GM06990 (cell line): ENCODE data around the gene CLDN4.

Source experiments
- DNase-seq: peaks from one replicate; pipeline ENCODE4 v3.0.0-alpha.2; 2011; ENCODE audit not compliant: insufficient read length; ENCODE audit errors: extremely low read depth
- H3K27me3 ChIP-seq: replicated peaks from 2 replicates; pipeline ENCODE4 v1.6.0; 2011; ENCODE audit warnings: low read length; ENCODE audit not compliant: control insufficient read depth, insufficient read depth
- H3K36me3 ChIP-seq: 2 replicates; pipeline ENCODE4 v1.5.1; 2011; ENCODE audit warnings: low read length; ENCODE audit not compliant: control insufficient read depth, insufficient read depth
- H3K4me3 ChIP-seq: replicated peaks from 2 replicates; pipeline ENCODE4 v1.5.1; 2011; ENCODE audit warnings: low read depth, mild to moderate bottlenecking, control low read depth, low read length
- CTCF ChIP-seq: IDR thresholded peaks from 2 replicates; pipeline ENCODE4 v1.5.1; 2011; ENCODE audit warnings: low read length, control low read depth, mild to moderate bottlenecking, inconsistent platforms; ENCODE audit not compliant: insufficient read depth, poor library complexity, severe bottlenecking

CLDN4 gene

DNA sequence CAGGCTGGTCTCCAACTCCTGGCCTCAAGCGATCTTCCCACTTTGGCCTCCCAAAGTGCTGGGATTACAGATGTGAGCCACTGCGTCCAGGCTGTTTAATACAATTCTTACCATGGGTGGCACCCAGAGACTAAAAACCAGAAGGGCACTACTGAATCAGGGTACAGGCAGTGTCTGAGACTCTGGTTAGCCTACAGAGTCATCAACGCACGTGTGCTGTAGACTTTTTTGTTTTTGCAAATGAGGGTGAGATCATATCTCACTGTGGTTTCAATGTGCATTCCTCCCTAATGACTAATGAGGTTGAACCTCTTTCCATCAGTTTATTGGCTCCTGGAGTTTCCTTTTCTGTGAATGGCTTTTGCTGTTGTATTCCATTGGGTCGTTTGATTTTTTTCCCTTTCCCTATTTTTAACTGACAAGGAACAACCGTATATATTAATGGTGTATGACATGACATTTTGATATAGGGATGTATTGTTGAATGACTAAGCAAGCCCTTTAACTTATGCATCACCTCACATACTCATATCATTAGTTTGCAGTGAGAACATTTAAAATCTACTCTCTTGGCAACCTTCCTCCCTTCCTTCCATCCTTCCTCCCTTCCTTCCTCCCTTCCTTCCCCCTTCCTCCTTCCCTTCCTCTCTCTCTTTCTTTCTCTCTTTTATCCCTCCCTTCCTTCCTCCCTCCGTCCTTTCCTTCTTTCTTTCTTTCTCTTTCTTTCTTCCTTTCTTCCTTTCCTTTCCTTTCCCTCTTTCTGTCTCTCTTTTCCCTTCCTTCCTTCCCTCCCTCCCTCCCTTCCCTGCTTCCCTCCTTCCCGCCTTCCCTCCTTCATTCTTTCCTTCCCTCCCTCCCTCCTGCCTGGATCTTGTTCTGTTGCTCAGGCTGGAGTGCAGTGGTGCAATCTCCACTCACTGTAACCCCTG, 20.9 kb downstream of the CLDN4 start:
- DNase-seq, result no peak
- H3K4me3 ChIP-seq, result no peak overlapping the region
- TF ChIP-seq CTCF, result no peak
- H3K27me3 ChIP-seq, result no peaks in the 10 kb centered on the region
- no peaks in the 10 kb centered on the region for H3K36me3 ChIP-seq

GRCh38 chr7:73852500-73852899, 21.7 kb downstream of the CLDN4 start:
- TF ChIP-seq CTCF, result no peak
- Histone ChIP-seq H3K36me3 (no peaks in the 10 kb centered on the region), H3K4me3 (no peak overlapping the region), H3K27me3 (no peaks in the 10 kb centered on the region; the same call in 1 of the 2 replicates)
- DNase-seq, result no peak

DNA sequence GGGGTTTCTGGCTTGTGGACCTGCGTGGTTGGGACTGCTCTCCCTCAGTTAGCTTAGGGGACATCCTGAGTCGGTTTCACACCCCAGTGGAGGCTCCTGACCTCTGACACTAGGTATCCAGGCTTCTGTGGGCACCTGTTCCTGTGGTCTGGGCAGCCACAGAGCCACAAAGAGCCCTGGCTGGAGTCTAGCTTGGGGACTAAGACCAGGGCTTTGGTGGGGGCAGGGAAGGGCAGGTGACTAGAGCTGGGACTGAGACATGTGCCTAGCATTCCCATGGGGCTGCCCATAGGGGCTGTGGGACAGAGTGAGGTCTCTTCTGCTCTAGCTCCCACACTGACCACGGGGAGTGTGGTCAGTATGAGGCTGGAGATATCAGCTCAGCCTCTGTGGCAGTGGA, 26.1 kb downstream of the CLDN4 start:
- Histone ChIP-seq H3K36me3 (no peaks in the 10 kb centered on the region), H3K27me3 (no peaks in the 10 kb centered on the region; the same call in 1 of the 2 replicates), H3K4me3 (no peak overlapping the region)
- no peak for TF ChIP-seq CTCF
- no peak for DNase-seq

GRCh38 chr7:73858807-73859206, 28.0 kb downstream of the CLDN4 start:
- no peak for DNase-seq
- H3K4me3 ChIP-seq, result no peak overlapping the region
- no peaks in the 10 kb centered on the region; the same call in 1 of the 2 replicates for H3K27me3 ChIP-seq
- H3K36me3 ChIP-seq, result no peaks in the 10 kb centered on the region
- no peak for TF ChIP-seq CTCF

DNA sequence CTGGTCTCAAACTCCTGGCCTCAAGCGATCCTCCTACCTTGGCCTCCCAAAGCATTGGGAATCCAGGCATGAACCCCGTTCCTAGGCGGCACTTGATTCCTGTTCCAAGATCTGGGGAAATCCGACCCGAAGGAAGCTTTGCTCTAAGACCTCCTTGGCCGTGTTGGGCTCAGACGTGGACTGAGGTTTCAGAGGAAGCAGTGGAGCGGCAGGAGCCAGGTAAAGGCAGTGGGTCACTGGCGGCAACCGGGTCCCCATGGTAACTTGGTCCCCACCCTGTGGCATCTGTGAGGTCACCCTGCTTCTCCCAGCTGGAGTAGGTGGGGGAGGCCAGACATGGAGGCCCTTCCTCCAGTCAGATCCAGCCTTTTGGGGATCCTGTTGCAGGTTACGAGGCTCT, 30.1 kb downstream of the CLDN4 start, which contains the start of gene TMEM270:
Gene TMEM270 (plus strand): TSS at position 301 of the 400 bp plus-strand sequence. CDS start 36 bp downstream, at position 337.
- DNase-seq, result no peak
- Histone ChIP-seq H3K27me3 (no peaks in the 10 kb centered on the region; the same call in 1 of the 2 replicates), H3K4me3 (no peak within 1 kb of the TSS), H3K36me3 (no peaks in the 10 kb centered on the region)
- no peak for TF ChIP-seq CTCF
